Parathyroid adenoma (tissue), 2 donors: Measurements from ENCODE around the gene FMNL2.

Experiments used
- H2AFZ ChIP-seq: fragments of 300-600 bp; sonication (generic); one replicate; pipeline ENCODE4 v1.7.0; 2017; ENCODE audit warnings: antibody characterized with exemption, mild to moderate bottlenecking
- H3K27ac ChIP-seq: fragments of 300-600 bp; sonication (generic); one replicate; pipeline ENCODE4 v1.7.0; 2017
- H3K27me3 ChIP-seq: fragments of 300-600 bp; sonication (generic); one replicate; pipeline ENCODE4 v1.7.0; 2017; ENCODE audit warnings: low read length; ENCODE audit not compliant: control insufficient read depth, insufficient read depth
- H3K36me3 ChIP-seq: fragments of 300-600 bp; sonication (generic); one replicate; pipeline ENCODE4 v1.7.0; 2017; ENCODE audit warnings: low read length; ENCODE audit not compliant: control insufficient read depth, insufficient read depth
- H3K4me1 ChIP-seq: fragments of 300-600 bp; sonication (generic); one replicate; pipeline ENCODE4 v1.7.0; 2017; ENCODE audit warnings: control low read depth
- H3K4me2 ChIP-seq: fragments of 300-600 bp; sonication (generic); one replicate; pipeline ENCODE4 v1.7.0; 2017; ENCODE audit warnings: low read length
- H3K4me3 ChIP-seq: fragments of 300-600 bp; sonication (generic); one replicate; pipeline ENCODE4 v1.7.0; 2017; ENCODE audit warnings: low read depth, low read length
- H3K79me2 ChIP-seq: fragments of 300-600 bp; sonication (generic); one replicate; pipeline ENCODE4 v1.7.0; 2017; ENCODE audit warnings: control low read depth
- H3K9ac ChIP-seq: fragments of 300-600 bp; sonication (generic); one replicate; pipeline ENCODE4 v1.7.0; 2017; ENCODE audit warnings: mild to moderate bottlenecking
- H3K9me3 ChIP-seq: fragments of 300-600 bp; sonication (generic); one replicate; pipeline ENCODE4 v1.7.0; 2017; ENCODE audit warnings: low read length; ENCODE audit not compliant: control insufficient read depth
- TF ChIP-seq, protein P1 (sequence below): fragments of 300-600 bp; sonication (generic); IDR thresholded peaks from one replicate; pipeline ENCODE4 v1.7.0; 2017; ENCODE audit warnings: antibody characterized with exemption, mild to moderate bottlenecking
- donor health status: primary hyperparathyroidism.

FMNL2 gene

DNA sequence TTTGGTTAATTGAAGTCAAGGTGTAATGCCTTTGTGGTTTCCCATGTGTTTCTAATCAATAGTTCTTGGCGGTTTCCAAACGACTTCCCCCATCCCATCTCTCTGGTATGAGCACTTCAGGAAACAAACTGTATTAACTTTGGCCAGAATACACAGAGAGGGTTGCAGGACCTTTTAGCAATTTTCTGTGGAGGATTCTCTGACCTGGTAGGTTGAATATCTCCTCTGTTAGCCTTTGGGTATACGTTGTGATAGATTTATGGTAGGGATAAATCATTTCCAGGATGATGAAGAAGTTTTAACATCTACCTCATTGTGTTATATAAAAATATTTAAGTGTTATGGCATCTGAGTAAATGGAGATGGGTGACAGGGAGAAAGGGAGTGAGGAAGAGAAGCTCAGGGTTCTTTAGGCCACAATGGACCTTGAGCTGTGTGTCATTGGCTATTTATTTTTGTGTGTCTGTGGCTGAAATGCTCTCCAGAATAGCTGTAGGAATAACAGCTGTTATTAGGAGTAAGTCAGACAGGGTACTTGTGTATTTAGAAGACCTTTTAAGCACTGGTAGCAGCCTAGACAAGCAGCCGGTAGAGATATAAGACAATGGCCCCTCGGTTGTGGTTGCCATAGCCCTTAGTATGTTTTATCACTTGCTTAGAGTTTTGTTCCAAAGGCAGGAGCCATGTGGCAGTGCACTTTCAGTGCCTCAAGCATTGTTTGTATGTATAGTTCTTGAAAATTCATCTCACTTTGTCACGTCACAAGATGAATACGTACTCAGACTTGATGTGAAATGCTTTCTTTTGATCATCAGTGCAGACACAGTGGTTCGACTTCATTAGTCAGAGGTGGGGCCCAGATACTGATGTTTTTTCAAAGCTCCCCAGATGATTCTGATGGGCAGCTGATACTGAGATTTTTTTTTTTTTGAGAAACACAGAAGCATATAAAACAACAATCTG, 91.1 kb downstream of the FMNL2 start:
- Histone ChIP-seq H3K79me2 (peaks cover 9% of the 10 kb centered on the region), H3K9me3 (no peaks in the 10 kb centered on the region), H3K27ac (no peak overlapping the region), H3K9ac (no peak overlapping the region), H3K4me2 (no peak overlapping the region), H2AFZ (no peak overlapping the region), H3K4me3 (no peak overlapping the region), H3K36me3 (no peaks in the 10 kb centered on the region), H3K4me1 (no peaks in the 10 kb centered on the region), H3K27me3 (no peaks in the 10 kb centered on the region)
- TF ChIP-seq, protein P1, sequence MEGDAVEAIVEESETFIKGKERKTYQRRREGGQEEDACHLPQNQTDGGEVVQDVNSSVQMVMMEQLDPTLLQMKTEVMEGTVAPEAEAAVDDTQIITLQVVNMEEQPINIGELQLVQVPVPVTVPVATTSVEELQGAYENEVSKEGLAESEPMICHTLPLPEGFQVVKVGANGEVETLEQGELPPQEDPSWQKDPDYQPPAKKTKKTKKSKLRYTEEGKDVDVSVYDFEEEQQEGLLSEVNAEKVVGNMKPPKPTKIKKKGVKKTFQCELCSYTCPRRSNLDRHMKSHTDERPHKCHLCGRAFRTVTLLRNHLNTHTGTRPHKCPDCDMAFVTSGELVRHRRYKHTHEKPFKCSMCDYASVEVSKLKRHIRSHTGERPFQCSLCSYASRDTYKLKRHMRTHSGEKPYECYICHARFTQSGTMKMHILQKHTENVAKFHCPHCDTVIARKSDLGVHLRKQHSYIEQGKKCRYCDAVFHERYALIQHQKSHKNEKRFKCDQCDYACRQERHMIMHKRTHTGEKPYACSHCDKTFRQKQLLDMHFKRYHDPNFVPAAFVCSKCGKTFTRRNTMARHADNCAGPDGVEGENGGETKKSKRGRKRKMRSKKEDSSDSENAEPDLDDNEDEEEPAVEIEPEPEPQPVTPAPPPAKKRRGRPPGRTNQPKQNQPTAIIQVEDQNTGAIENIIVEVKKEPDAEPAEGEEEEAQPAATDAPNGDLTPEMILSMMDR: no peak

DNA sequence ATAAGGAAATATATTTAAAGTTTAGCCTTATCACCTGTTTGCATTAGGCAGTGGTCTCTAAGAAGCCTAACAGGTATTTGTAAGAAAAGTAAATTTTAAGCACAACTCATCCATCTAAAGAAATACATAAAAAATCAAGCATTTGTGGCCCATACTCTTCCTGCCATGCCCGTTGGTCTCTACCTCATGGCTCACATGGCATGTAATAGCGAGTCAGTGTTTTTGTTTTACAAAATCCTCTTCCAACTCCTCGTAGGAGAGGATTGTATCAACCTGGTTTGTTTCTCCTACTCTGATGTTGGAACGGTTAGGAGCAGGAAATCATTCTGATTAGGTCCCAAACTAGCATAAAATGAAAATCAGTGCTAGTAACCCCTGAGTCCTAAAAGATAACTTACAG, 91.8 kb downstream of the FMNL2 start:
- Histone ChIP-seq H3K36me3 (no peaks in the 10 kb centered on the region), H3K9ac (no peak overlapping the region), H3K27ac (no peak overlapping the region), H2AFZ (no peak overlapping the region), H3K4me1 (no peaks in the 10 kb centered on the region), H3K79me2 (peaks cover 12% of the 10 kb centered on the region), H3K27me3 (no peaks in the 10 kb centered on the region), H3K4me3 (no peak overlapping the region), H3K9me3 (no peaks in the 10 kb centered on the region), H3K4me2 (no peak overlapping the region)
- TF ChIP-seq, protein P1: no peak

DNA sequence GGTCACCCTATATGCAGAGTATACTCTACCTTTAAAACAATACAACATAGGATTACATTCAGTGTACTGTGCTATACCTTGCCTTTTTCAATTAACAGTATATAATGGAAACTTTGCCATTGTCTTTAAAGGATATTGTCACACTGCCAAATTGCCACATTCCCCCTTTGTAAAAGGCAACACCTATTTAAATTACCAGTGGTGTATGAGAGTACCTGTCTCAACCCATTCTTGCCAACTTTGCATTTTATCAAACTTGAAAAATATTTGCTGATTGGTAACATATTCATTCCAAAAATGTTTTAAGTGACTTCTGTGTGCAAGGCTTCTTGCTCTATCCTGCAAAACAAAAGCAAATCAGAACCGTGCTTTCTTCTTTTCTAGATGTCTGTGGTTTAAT, 92.9 kb downstream of the FMNL2 start:
- Histone ChIP-seq H3K79me2 (peaks cover 12% of the 10 kb centered on the region), H3K4me2 (no peak overlapping the region), H3K27me3 (no peaks in the 10 kb centered on the region), H3K9me3 (no peaks in the 10 kb centered on the region), H2AFZ (no peak overlapping the region), H3K4me3 (no peak overlapping the region), H3K4me1 (peaks cover 2% of the 10 kb centered on the region), H3K36me3 (no peaks in the 10 kb centered on the region), H3K9ac (no peak overlapping the region), H3K27ac (no peak overlapping the region)
- TF ChIP-seq, protein P1: no peak

DNA sequence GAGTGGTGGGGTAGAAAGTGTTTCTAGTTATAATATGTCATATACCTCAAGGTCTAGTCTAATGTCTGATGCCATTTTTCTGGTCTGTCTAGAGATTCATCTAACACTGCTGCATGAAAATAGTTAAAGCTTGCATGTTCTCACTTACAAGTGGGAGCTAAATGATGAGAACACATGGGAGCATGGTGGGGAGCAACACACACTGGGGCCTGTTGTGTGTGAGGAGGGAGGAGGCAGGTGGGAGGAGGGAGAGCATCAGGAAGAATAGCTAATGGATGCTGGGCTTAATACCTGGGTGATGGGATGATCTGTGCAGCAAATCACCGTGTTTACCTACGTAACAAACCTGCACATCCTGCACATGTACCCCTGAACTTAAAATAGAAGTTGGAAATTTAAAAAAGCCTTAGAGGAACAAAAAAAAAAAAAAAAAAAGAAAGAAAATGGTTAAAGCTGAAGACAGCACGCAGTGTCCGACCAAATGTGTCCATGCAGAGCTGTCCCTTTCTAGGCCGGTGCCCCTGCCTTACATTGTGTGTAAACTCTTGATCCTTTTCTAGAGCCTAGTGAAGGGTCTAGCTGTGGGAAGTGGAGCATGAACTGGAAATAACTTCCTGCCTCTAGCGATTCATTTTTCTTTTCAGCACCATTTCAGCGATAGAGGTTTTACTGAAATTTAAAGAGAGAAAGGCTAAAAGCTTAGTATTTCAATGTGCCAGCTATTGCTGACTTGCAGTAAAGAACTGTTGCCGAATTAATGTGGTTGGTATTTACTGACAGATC, 94.0 kb downstream of the FMNL2 start:
- Histone ChIP-seq H3K36me3 (no peaks in the 10 kb centered on the region), H3K4me2 (no peak overlapping the region), H2AFZ (no peak overlapping the region), H3K27ac (no peak overlapping the region), H3K9me3 (no peaks in the 10 kb centered on the region), H3K4me3 (no peak overlapping the region), H3K4me1 (peaks cover 2% of the 10 kb centered on the region), H3K9ac (no peak overlapping the region), H3K79me2 (peaks cover 15% of the 10 kb centered on the region), H3K27me3 (no peaks in the 10 kb centered on the region)
- TF ChIP-seq, protein P1: no peak
